ENCODE results near the gene MYO1D.

MYO1D gene

DNA sequence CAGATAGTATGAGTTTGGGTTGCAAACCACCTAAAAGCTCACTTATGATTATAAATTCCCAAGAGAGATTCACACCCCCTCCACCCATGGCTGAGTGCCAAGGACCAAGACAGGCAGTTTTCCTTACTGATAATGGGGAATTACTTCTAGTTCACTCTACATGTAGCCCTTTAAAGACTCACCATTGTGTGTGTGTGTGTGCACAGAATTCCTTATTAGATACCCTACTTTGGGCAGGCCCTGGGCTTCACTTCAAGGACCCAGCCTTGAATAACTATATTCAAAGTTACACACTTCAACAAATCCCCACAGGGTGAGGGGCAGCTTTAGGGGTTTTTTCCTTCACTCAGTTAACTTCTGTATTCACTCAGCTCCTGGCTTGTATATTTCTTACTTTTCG lies 143.5 kb downstream of the MYO1D start:
- no peak for DNase-seq (ENCODE audit: insufficient read length, low spot score)
- FAIRE-seq = no peak
- TF ChIP-seq, protein P1, sequence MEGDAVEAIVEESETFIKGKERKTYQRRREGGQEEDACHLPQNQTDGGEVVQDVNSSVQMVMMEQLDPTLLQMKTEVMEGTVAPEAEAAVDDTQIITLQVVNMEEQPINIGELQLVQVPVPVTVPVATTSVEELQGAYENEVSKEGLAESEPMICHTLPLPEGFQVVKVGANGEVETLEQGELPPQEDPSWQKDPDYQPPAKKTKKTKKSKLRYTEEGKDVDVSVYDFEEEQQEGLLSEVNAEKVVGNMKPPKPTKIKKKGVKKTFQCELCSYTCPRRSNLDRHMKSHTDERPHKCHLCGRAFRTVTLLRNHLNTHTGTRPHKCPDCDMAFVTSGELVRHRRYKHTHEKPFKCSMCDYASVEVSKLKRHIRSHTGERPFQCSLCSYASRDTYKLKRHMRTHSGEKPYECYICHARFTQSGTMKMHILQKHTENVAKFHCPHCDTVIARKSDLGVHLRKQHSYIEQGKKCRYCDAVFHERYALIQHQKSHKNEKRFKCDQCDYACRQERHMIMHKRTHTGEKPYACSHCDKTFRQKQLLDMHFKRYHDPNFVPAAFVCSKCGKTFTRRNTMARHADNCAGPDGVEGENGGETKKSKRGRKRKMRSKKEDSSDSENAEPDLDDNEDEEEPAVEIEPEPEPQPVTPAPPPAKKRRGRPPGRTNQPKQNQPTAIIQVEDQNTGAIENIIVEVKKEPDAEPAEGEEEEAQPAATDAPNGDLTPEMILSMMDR (IDR thresholded peaks at IDR 0.05; ENCODE audit: insufficient read depth, missing control alignments) = no peak

DNA sequence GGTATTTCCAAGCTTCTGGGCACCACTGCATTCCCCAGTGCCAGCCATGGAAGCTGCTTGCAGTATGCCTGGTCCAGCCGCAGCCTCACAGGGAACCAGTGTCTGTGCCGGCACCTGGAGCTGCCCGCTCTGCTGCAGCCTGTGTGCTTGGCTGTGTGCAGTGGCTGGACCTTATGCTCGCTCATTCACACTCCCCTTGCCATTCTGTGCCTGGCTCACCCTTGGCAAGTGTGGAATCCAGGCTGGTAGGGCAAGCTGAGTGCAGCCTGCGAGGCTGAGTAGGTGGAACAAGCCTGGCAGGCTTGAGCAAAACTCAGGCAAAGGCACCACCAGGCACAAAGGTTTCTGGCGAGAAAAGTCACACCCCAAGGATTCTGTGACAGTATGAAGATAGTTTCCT lies 144.0 kb downstream of the MYO1D start:
- TF ChIP-seq, protein P1 (IDR thresholded peaks at IDR 0.05; ENCODE audit: insufficient read depth, missing control alignments) = no peak
- FAIRE-seq = no peak
- DNase-seq (ENCODE audit: insufficient read length, low spot score) = no peak

DNA sequence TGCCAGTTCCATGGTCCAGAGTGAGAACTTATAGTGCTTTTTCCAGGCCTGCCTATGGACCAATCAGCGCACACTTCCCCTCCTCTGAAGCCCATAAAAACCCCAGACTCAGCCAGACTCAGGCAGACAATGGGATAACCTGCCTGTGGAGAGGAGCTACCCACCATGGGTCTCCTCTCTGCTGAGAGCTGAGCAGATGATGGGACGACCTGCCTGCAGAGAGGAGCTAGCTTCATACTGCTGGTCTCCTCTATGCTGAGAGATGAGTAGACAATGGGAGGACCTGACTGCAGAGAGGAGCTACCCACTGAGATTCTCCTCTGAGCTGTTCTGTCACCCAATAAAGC lies 144.7 kb downstream of the MYO1D start:
- TF ChIP-seq, protein P1 (IDR thresholded peaks at IDR 0.05; ENCODE audit: insufficient read depth, missing control alignments) = no peak
- DNase-seq (ENCODE audit: insufficient read length, low spot score) (no peak), FAIRE-seq (no peak)

DNA sequence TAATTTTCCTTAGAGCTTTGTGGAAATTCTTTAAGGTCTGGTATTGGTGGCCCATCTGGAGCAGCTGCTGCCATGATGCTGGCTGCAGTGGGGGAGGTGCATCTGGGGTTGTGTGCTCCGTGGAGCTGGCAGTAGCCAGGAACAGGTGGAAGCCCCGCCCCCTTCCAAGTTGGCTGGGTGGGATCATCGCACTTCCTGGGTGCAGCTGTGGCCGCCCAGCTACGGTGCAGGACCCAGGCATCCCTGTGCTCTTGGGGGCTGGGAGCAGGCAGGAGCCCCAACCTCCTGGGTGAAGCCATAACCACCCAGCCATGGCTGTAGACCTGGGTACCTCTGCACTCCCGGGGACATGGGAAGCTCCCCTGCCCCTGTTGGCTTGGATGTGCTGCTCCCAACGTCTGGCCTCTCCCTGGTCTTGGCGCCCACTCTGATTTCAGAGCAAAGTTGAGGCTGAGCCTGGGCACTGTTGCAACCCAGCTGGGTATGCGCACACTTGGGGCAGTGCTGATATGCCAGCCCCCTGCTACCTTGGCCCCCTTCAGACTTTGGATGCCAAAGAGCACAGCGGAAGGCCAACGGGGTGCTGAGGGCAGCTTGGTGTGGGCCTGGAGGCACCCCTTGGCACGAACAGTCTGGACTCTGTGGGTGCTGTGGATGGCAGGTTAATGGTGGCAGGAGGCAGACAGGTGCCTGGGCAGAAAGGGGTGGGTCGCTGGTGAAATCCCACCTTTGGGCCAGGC lies 145.2 kb downstream of the MYO1D start:
- DNase-seq (ENCODE audit: insufficient read length, low spot score) (no peak), FAIRE-seq (no peak)
- TF ChIP-seq, protein P1 (IDR thresholded peaks at IDR 0.05; ENCODE audit: insufficient read depth, missing control alignments) = no peak

DNA sequence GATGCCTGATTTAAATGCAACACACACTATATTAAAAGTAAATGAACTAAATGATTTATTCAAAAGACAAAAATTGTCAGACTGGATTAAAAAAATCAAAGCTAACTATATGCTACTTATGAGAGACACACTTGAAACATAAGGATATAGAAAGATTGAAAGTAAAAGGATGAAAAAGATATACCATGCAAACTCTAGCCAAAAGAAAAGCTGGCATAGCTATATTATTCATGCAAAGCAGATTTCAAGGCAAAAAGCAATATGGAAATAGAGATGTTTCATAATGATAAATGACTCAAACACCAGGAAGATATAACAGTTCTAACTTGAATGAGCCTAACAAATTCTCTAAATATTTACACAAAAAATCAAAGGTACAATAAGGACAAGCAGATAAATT lies 149.2 kb downstream of the MYO1D start:
- no peak for DNase-seq (ENCODE audit: insufficient read length, low spot score)
- FAIRE-seq = no peak
- TF ChIP-seq, protein P1 (IDR thresholded peaks at IDR 0.05; ENCODE audit: insufficient read depth, missing control alignments) = no peak

DNA sequence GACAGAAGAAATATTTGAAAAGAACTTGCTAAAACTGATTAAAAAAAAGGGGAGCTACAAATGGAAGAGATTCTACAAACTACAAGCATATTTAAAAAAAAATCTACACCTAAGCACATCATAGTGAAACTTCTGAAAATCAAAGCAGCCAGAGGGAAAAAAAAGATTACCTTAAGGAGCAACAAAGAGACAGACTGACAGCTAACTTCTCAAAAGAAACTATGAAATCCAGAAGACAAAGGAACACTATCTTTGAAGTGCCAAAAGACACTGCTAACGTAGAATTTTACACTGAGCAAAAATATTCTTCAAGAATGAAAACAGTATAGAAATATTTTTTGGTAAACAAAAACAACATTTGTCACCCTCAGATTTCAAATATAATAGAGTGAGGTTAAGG lies 151.2 kb downstream of the MYO1D start:
- DNase-seq (ENCODE audit: insufficient read length, low spot score) (no peak), FAIRE-seq (no peak)
- TF ChIP-seq, protein P1 (IDR thresholded peaks at IDR 0.05; ENCODE audit: insufficient read depth, missing control alignments) = no peak

DNA sequence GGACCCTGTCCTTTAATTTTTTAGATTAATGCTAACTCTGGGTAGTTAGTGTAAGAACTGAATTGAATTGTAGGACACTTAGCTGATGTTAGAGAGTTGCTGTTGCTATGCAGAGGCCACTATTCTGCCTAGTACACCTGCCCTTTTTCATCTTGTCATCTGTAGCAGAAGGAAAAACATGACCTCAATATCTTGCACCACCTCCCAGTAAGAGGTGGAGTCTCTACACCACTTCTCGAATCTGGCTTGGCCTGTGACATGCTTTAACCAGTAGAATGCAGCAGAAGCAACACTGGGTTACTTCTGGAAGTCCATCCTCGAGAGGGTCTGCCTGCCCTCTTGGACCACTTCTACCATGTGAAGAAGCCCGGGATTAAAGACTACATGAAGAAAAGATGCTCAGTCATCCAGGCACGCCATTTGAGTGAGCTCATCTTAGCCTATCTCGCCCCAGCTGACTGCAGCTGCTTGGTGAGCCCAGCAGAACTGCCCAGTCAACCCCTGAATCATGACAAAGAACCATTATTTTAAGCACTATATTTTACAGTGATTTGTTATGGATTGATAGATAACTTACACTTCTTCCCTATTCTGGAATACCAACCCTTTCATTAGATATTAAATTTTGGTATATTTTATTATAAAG lies 153.5 kb downstream of the MYO1D start:
- FAIRE-seq = no peak

More for the DNA sequence above, 153.5 kb downstream of the MYO1D start:
- no peak for DNase-seq (ENCODE audit: insufficient read length, low spot score)
- TF ChIP-seq, protein P1 (IDR thresholded peaks at IDR 0.05; ENCODE audit: insufficient read depth, missing control alignments) = no peak

Data from D721Med (cell line).